CD14-positive monocyte (primary cell): ENCODE data around the gene CREB5. TPM values are rescaled to one million over a fixed set of nuclear protein-coding genes. Genes with fewer than 3 reads are reported as not detected.

Experiments
- DNase-seq, 3 donors: peaks; one replicate each; pipeline ENCODE4 v3.0.0-alpha.2; 2011 to 2022
- H2AFZ ChIP-seq: 2 replicates; pipeline ENCODE4 v1.6.0; 2012; ENCODE audit warnings: mild to moderate bottlenecking, low read depth, low read length, inconsistent platforms; ENCODE audit not compliant: insufficient read depth, poor library complexity, severe bottlenecking
- H3K27ac ChIP-seq, 2 donors: 1 replicate in 1 of 2; 2 replicates in 1 of 2; pipeline ENCODE4 v1.5.1; 2012 to 2013; ENCODE audit warnings: low read length in 2 of 2, control low read depth in 1 of 2, inconsistent platforms in 1 of 2, low read depth in 1 of 2, mild to moderate bottlenecking in 1 of 2
- H3K27me3 ChIP-seq, 2 donors: one replicate each; pipeline versions ENCODE4 v1.6.0 to v1.6.1; 2011 to 2013; ENCODE audit warnings: low read length in 2 of 2; ENCODE audit not compliant: control insufficient read depth in 2 of 2, insufficient read depth in 2 of 2
- H3K36me3 ChIP-seq, 2 donors: replicated peaks in 1 of 2; 1 replicate in 1 of 2; 2 replicates in 1 of 2; pipeline versions ENCODE4 v1.5.1 to v1.6.1; 2012 to 2013; ENCODE audit warnings: low read length in 2 of 2, control low read depth in 1 of 2, inconsistent platforms in 1 of 2, mild to moderate bottlenecking in 1 of 2; ENCODE audit not compliant: insufficient read depth in 2 of 2, control insufficient read depth in 1 of 2
- H3K4me1 ChIP-seq, 2 donors: 1 replicate in 1 of 2; 2 replicates in 1 of 2; pipeline versions ENCODE4 v1.5.1 to v1.6.1; 2012 to 2013; ENCODE audit warnings: low read length in 2 of 2, control low read depth in 1 of 2, inconsistent platforms in 1 of 2, mild to moderate bottlenecking in 1 of 2, moderate library complexity in 1 of 2; ENCODE audit not compliant: insufficient read depth in 2 of 2, control insufficient read depth in 1 of 2
- H3K4me2 ChIP-seq: replicated peaks from 2 replicates; pipeline ENCODE3; 2012; ENCODE audit warnings: low read length, moderate library complexity, mild to moderate bottlenecking; ENCODE audit not compliant: poor library complexity, severe bottlenecking; ENCODE audit errors: extremely low read depth
- H3K4me3 ChIP-seq, 3 experiments: fragments of 200-600 bp in 1 of 3; sonication (generic) in 1 of 3; replicated peaks in 1 of 3; 1 replicate in 2 of 3; 2 replicates in 1 of 3; pipeline ENCODE4 v1.5.1; 2011 to 2013; ENCODE audit warnings: low read length in 3 of 3, mild to moderate bottlenecking in 3 of 3, control low read depth in 2 of 3, low read depth in 2 of 3, inconsistent platforms in 1 of 3, moderate library complexity in 1 of 3
- H3K79me2 ChIP-seq: 2 replicates; pipeline ENCODE4 v1.6.0; 2012; ENCODE audit warnings: mild to moderate bottlenecking, control low read depth, inconsistent platforms, low read length, moderate library complexity; ENCODE audit not compliant: insufficient read depth
- H3K9ac ChIP-seq: 2 replicates; pipeline ENCODE4 v1.6.0; 2017; ENCODE audit warnings: low read length, mild to moderate bottlenecking; ENCODE audit not compliant: insufficient read depth, poor library complexity, severe bottlenecking
- H3K9me3 ChIP-seq, 2 donors: replicated peaks in 1 of 2; 1 replicate in 1 of 2; 2 replicates in 1 of 2; pipeline versions ENCODE4 v1.5.1 to v1.6.1; 2012 to 2013; ENCODE audit warnings: low read length in 2 of 2, control low read depth in 1 of 2; ENCODE audit not compliant: control insufficient read depth in 1 of 2, insufficient read depth in 1 of 2
- H4K20me1 ChIP-seq: 2 replicates; pipeline ENCODE4 v1.6.0; 2012; ENCODE audit warnings: mild to moderate bottlenecking, low read length, control low read depth, moderate library complexity; ENCODE audit not compliant: insufficient read depth
- H3K27ac Mint-ChIP-seq, 7 donors: one replicate each; pipeline ENCODE4 v1.8.0; 2020; ENCODE audit warnings: mild to moderate bottlenecking in 7 of 7, mixed read lengths in 7 of 7, moderate library complexity in 6 of 7, inconsistent platforms in 2 of 7
- H3K27me3 Mint-ChIP-seq, 3 donors: one replicate each; pipeline ENCODE4 v1.8.0; 2021 to 2022; ENCODE audit warnings: low read depth in 3 of 3, mild to moderate bottlenecking in 3 of 3, mixed read lengths in 3 of 3, moderate library complexity in 3 of 3, inconsistent platforms in 1 of 3
- H3K36me3 Mint-ChIP-seq, 2 donors: one replicate each; pipeline ENCODE4 v1.8.0; 2020; ENCODE audit warnings: mixed read lengths in 2 of 2, inconsistent platforms in 1 of 2, mild to moderate bottlenecking in 1 of 2
- H3K4me1 Mint-ChIP-seq: one replicate; pipeline ENCODE4 v1.8.0; 2020; ENCODE audit warnings: mild to moderate bottlenecking, mixed read lengths
- H3K4me3 Mint-ChIP-seq, 2 donors: one replicate each; pipeline ENCODE4 v1.8.0; 2020; ENCODE audit warnings: mild to moderate bottlenecking in 2 of 2, mixed read lengths in 2 of 2, moderate library complexity in 1 of 2
- H3K9me3 Mint-ChIP-seq, 7 donors: one replicate each; pipeline ENCODE4 v1.8.0; 2020 to 2022; ENCODE audit warnings: mixed read lengths in 7 of 7, mild to moderate bottlenecking in 6 of 7, moderate library complexity in 6 of 7, inconsistent platforms in 2 of 7
- CTCF ChIP-seq: fragments of 200-600 bp; IDR thresholded peaks from one replicate; pipeline ENCODE4 v1.8.0; 2022; ENCODE audit warnings: antibody characterized with exemption, mild to moderate bottlenecking
- WGBS: methylation state at CpG from one replicate; pipeline ENCODE4 v1.1.5; 2013; ENCODE audit warnings: missing lambda C conversion rate; ENCODE audit not compliant: insufficient coverage; 5-methylcytosine and 5-hydroxymethylcytosine counted together
- intact Hi-C, 2 donors: fragments of 100-400 bp; cut with micrococcal nuclease; formaldehyde crosslinking; loops; one replicate each; pipeline versions ENCODE4 v1.15.0 to v1.15.1; 2023
- polyA plus RNA-seq, 3 donors: library from polyadenylated mRNA; depleted of rRNA in 1 of 3; unstranded in 2 of 3; stranded (reverse) in 1 of 3; fragments of 300-500 nt in 2 of 3; fragments of >200 nt in 1 of 3; fragmentation: Illumina TruSeq in 2 of 3; gene quantifications; 1 replicate in 2 of 3; 2 replicates in 1 of 3; pipeline ENCODE4 v1.2.3, GENCODE V29; 2012 to 2021

CREB5 gene
- polyA plus RNA-seq, 3 donors, result 25.1 to 72.3 (median 44.2) TPM

- no peak for DNase-seq
- peaks cover 3 to 13% of the 10 kb centered on the region in 2 donors for H3K27me3 ChIP-seq
- H3K27ac ChIP-seq, result no peak overlapping the region
- H3K9me3 ChIP-seq, result no peaks in the 10 kb centered on the region
- H3K27ac Mint-ChIP-seq, result no peak overlapping the region
- H3K36me3 Mint-ChIP-seq, result no peaks in the 10 kb centered on the region
- H3K4me3 Mint-ChIP-seq, result no peak overlapping the region
- no peaks in the 10 kb centered on the region for H3K36me3 ChIP-seq
- H2AFZ ChIP-seq, result no peak overlapping the region
- H3K4me1 Mint-ChIP-seq, result no peaks in the 10 kb centered on the region
- no peak for TF ChIP-seq CTCF
- H3K79me2 ChIP-seq, result no peaks in the 10 kb centered on the region
- H3K4me2 ChIP-seq, result no peak overlapping the region
- peaks cover 22 to 40% (median 25%) of the 10 kb centered on the region in 3 donors for H3K27me3 Mint-ChIP-seq
- H3K9ac ChIP-seq, result no peak overlapping the region
- H3K4me1 ChIP-seq, result no peaks in the 10 kb centered on the region
- no peak overlapping the region for H3K4me3 ChIP-seq
- 97% methylated on average over 4 of the region's 4 CpGs for WGBS
- no peaks in the 10 kb centered on the region for H4K20me1 ChIP-seq
- peaks cover 0 to 4% (median 0%) of the 10 kb centered on the region in 7 donors for H3K9me3 Mint-ChIP-seq
- intact Hi-C loops, result no loop called here
Observed at GRCh38 chr7:28861825-28862224, 449.5 kb downstream of the CREB5 start.

- H3K4me2 ChIP-seq, result no peak overlapping the region
- no peaks in the 10 kb centered on the region for H3K9me3 ChIP-seq
- no peaks in the 10 kb centered on the region for H4K20me1 ChIP-seq
- TF ChIP-seq CTCF, result no peak
- H3K4me3 ChIP-seq, result no peak overlapping the region
- no peaks in the 10 kb centered on the region for H3K79me2 ChIP-seq
- H3K27me3 ChIP-seq, result peaks cover 3 to 12% of the 10 kb centered on the region in 2 donors
- H3K9ac ChIP-seq, result no peak overlapping the region
- H3K27ac Mint-ChIP-seq, result no peak overlapping the region
- H3K9me3 Mint-ChIP-seq, result peaks cover 0 to 4% (median 0%) of the 10 kb centered on the region in 7 donors
- no peaks in the 10 kb centered on the region for H3K4me1 ChIP-seq
- 77% methylated on average over 5 of the region's 9 CpGs for WGBS
- no peak for DNase-seq
- no peak overlapping the region for H3K27ac ChIP-seq
- no peak overlapping the region for H2AFZ ChIP-seq
- intact Hi-C loops, result no loop called here
- H3K36me3 Mint-ChIP-seq, result no peaks in the 10 kb centered on the region
- no peaks in the 10 kb centered on the region for H3K4me1 Mint-ChIP-seq
- no peaks in the 10 kb centered on the region for H3K36me3 ChIP-seq
- peaks cover 19 to 36% (median 21%) of the 10 kb centered on the region in 3 donors for H3K27me3 Mint-ChIP-seq
- H3K4me3 Mint-ChIP-seq, result no peak overlapping the region
Observed at GRCh38 chr7:28862595-28863272, 450.4 kb downstream of the CREB5 start.
